MCF 10A (cell line): ENCODE results near the gene DRAXIN. TPM values are rescaled to one million over a fixed set of nuclear protein-coding genes. Genes with fewer than 3 reads are reported as not detected.
A peak's percentile ranks its signal among the peaks of the same experiment; 100 is the strongest.
"Not testable (repeated sequence)": the region's sequence is repeated elsewhere in the genome, so short reads cannot be mapped to it uniquely, and the experiment has no call there.

Experiments
- Bru-seq: library from RNA; stranded (reverse); fragments of 400-500 nt; gene quantifications from one replicate; lab custom pipeline; 2021; lab: Mats Ljungman, UMichigan
- BruChase-seq, 2 experiments: library from RNA; stranded (reverse); fragments of 400-500 nt; gene quantifications; one replicate each; lab custom pipeline; 2021; lab: Mats Ljungman, UMichigan
- BruUV-seq: library from RNA; stranded (reverse); fragments of 400-500 nt; replicated peaks from 2 replicates; lab custom pipeline; 2021; lab: Mats Ljungman, UMichigan
- CTCF ChIA-PET: fragments of 300-600 bp; sonication (Branson Sonifier 250); formaldehyde crosslinking; extraction: SDS; loops from one replicate; lab custom pipeline; 2021; ENCODE audit warnings: antibody characterized with exemption, inconsistent platforms; lab: Yijun Ruan, JAX
- POLR2A ChIA-PET: fragments of 300-600, 350-650 bp; sonication (Branson Sonifier 250); formaldehyde crosslinking; extraction: SDS; loops from one replicate; lab custom pipeline; 2020; ENCODE audit warnings: antibody characterized with exemption, inconsistent platforms; lab: Yijun Ruan, JAX
- DNase-seq: peaks from one replicate; pipeline ENCODE4 v3.0.0-alpha.2; 2018; ENCODE audit not compliant: unreplicated experiment
- H3K27ac Mint-ChIP-seq: one replicate; pipeline ENCODE4 v1.8.0; 2022; ENCODE audit warnings: mild to moderate bottlenecking, low read depth, mixed read lengths; ENCODE audit not compliant: unreplicated experiment
- H3K27me3 Mint-ChIP-seq: one replicate; pipeline ENCODE4 v1.8.0; 2022; ENCODE audit warnings: mixed read lengths; ENCODE audit not compliant: insufficient read depth, unreplicated experiment
- H3K36me3 Mint-ChIP-seq: one replicate; pipeline ENCODE4 v1.8.0; 2022; ENCODE audit warnings: mild to moderate bottlenecking, moderate library complexity, mixed read lengths; ENCODE audit not compliant: insufficient read depth, unreplicated experiment
- H3K4me1 Mint-ChIP-seq: one replicate; pipeline ENCODE4 v1.8.0; 2022; ENCODE audit warnings: mixed read lengths; ENCODE audit not compliant: insufficient read depth, unreplicated experiment
- H3K4me3 Mint-ChIP-seq: one replicate; pipeline ENCODE4 v1.8.0; 2022; ENCODE audit warnings: mild to moderate bottlenecking, moderate library complexity, mixed read lengths; ENCODE audit not compliant: unreplicated experiment
- H3K9me3 Mint-ChIP-seq: one replicate; pipeline ENCODE4 v1.8.0; 2022; ENCODE audit warnings: mixed read lengths; ENCODE audit not compliant: unreplicated experiment
- intact Hi-C: fragments of 100-400 bp; cut with micrococcal nuclease; formaldehyde crosslinking; loops from 2 replicates; pipeline ENCODE4 v1.14.1; 2022
- long read RNA-seq: library from polyadenylated mRNA; stranded (forward); transcript quantifications from one replicate; pipeline ENCODE4 v2.0.0, GENCODE V29; 2022
- total RNA-seq: library from RNA; stranded (reverse); gene quantifications from 2 replicates; pipeline ENCODE4 v1.2.3, GENCODE V29; 2022
- TF ChIP-seq, protein P1 (sequence below): fragments of 200-600 bp; IDR thresholded peaks from one replicate; pipeline ENCODE4 v1.8.0; 2022; ENCODE audit warnings: antibody characterized with exemption, mild to moderate bottlenecking; ENCODE audit not compliant: unreplicated experiment

Gene DRAXIN
- 0.05 and 0.07 TPM in 2 replicates for total RNA-seq
- Bru-seq, nascent RNA, result not detected
- percentile 3 among the genes with signal in this experiment for BruChase-seq, experiment 1, labeled RNA remaining after a 6-hour chase
- BruChase-seq, experiment 2, labeled RNA remaining after a 2-hour chase, result percentile 6 among the genes with signal in this experiment
- long read RNA-seq, result 0 reads

GRCh38 chr1:11691302-11691914 is at the start of gene DRAXIN:
TSS of gene DRAXIN (plus strand) at chr1:11691710. CDS start at chr1:11706259, 14,549 bp downstream.
- no TSS peak for BruUV-seq
- H3K36me3 Mint-ChIP-seq, result no peaks in the 10 kb centered on the region
- H3K27ac Mint-ChIP-seq, result peak within 1 kb of the TSS; percentile 63
- peaks cover 18% of the 10 kb centered on the region for H3K4me1 Mint-ChIP-seq
- intact Hi-C loops, result no loop called here
- H3K4me3 Mint-ChIP-seq, result peak within 1 kb of the TSS; percentile 65
- TF ChIP-seq, protein P1, sequence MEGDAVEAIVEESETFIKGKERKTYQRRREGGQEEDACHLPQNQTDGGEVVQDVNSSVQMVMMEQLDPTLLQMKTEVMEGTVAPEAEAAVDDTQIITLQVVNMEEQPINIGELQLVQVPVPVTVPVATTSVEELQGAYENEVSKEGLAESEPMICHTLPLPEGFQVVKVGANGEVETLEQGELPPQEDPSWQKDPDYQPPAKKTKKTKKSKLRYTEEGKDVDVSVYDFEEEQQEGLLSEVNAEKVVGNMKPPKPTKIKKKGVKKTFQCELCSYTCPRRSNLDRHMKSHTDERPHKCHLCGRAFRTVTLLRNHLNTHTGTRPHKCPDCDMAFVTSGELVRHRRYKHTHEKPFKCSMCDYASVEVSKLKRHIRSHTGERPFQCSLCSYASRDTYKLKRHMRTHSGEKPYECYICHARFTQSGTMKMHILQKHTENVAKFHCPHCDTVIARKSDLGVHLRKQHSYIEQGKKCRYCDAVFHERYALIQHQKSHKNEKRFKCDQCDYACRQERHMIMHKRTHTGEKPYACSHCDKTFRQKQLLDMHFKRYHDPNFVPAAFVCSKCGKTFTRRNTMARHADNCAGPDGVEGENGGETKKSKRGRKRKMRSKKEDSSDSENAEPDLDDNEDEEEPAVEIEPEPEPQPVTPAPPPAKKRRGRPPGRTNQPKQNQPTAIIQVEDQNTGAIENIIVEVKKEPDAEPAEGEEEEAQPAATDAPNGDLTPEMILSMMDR, result no peak
- ChIA-PET POLR2A (interaction anchor here (1.2 kb wide), 1 partner anchor 217 kb away, joined by 4 read pairs; no protein-coding TSS in a partner anchor), CTCF (no interaction called here)
- H3K9me3 Mint-ChIP-seq, result no peaks in the 10 kb centered on the region
- no peak for DNase-seq
- peaks cover 47% of the 10 kb centered on the region for H3K27me3 Mint-ChIP-seq

- intact Hi-C loops, result loop anchor here (1.0 to 2.0 kb wide), 4 partner anchors 163 to 401 kb away; partner anchors contain the start of gene DISP3
- Mint-ChIP-seq H3K4me3 (no peak overlapping the region), H3K27me3 (no peaks in the 10 kb centered on the region), H3K4me1 (no peaks in the 10 kb centered on the region), H3K27ac (no peak overlapping the region), H3K9me3 (no peaks in the 10 kb centered on the region), H3K36me3 (no peaks in the 10 kb centered on the region)
- ChIA-PET POLR2A (interaction anchor here (1.0 kb wide), 3 partner anchors 368 to 400 kb away, joined by 3 to 4 read pairs (median 3); no protein-coding TSS in a partner anchor), CTCF (interaction anchor here (0.6 to 8.4 kb wide), 19 partner anchors 8 to 618 kb away, joined by 3 to 123 read pairs (median 4); partner anchors contain the start of gene FBXO2)
- no TSS peak for BruUV-seq
- TF ChIP-seq, protein P1, result no peak
- DNase-seq, result no peak
These were observed 49.7 kb upstream of the DRAXIN start for GRCh38 chr1:11641776-11642305.

GRCh38 chr1:11642418-11643017 is 49.0 kb upstream of the DRAXIN start:
- not testable (repeated sequence) for H3K27me3 Mint-ChIP-seq, H3K4me1 Mint-ChIP-seq, BruUV-seq, H3K27ac Mint-ChIP-seq, H3K36me3 Mint-ChIP-seq, H3K4me3 Mint-ChIP-seq, H3K9me3 Mint-ChIP-seq
- ChIA-PET POLR2A (interaction anchor here (0.8 to 1.0 kb wide), 4 partner anchors 369 to 605 kb away, joined by 3 to 4 read pairs (median 3); no protein-coding TSS in a partner anchor), CTCF (interaction anchor here (0.6 to 8.4 kb wide), 21 partner anchors 9 to 618 kb away, joined by 3 to 123 read pairs (median 4); partner anchors contain the start of gene FBXO2)
- DNase-seq, result peak; percentile 69
- intact Hi-C loops, result loop anchor here (1.0 to 2.0 kb wide), 4 partner anchors 163 to 401 kb away; partner anchors contain the start of gene DISP3
- TF ChIP-seq, protein P1, result peak; percentile 95
